HG03025 (cell line): Measurements from ENCODE around the gene ZNF609.
"Not testable (repeated sequence)": the region's sequence is repeated elsewhere in the genome, so short reads cannot be mapped to it uniquely, and the experiment has no call there.

Experiments
- ATAC-seq: cut with Tn5 transposase; IDR thresholded peaks from one replicate; pipeline ENCODE4 v1.9.1; 2021; ENCODE audit warnings: mild to moderate bottlenecking, moderate library complexity; ENCODE audit not compliant: unreplicated experiment, low FRiP score

The ZNF609 gene

GRCh38 chr15:64614519-64614918 lies 154.1 kb downstream of the ZNF609 start:
- no peak for ATAC-seq

- ATAC-seq: no peak
Observed at GRCh38 chr15:64617727-64618126, 157.3 kb downstream of the ZNF609 start.

GRCh38 chr15:64618138-64618537 lies 157.8 kb downstream of the ZNF609 start:
- no peak for ATAC-seq

- no peak for ATAC-seq
Observed at GRCh38 chr15:64618540-64618939, 158.2 kb downstream of the ZNF609 start.

GRCh38 chr15:64619880-64620839 lies 159.8 kb downstream of the ZNF609 start:
- ATAC-seq: no peak

GRCh38 chr15:64621056-64621455 lies 160.7 kb downstream of the ZNF609 start:
- ATAC-seq: no peak

- ATAC-seq: no peak
Observed at GRCh38 chr15:64622410-64623260, 162.3 kb downstream of the ZNF609 start.

- no peak for ATAC-seq
Observed at GRCh38 chr15:64623347-64623996, 163.1 kb downstream of the ZNF609 start.

GRCh38 chr15:64624242-64624641 lies 163.9 kb downstream of the ZNF609 start:
- no peak for ATAC-seq

GRCh38 chr15:64629063-64629462 lies 168.7 kb downstream of the ZNF609 start:
- ATAC-seq: no peak

GRCh38 chr15:64630396-64631107 lies 170.2 kb downstream of the ZNF609 start:
- no peak for ATAC-seq

GRCh38 chr15:64632639-64633038 lies 172.3 kb downstream of the ZNF609 start:
- not testable (repeated sequence) for ATAC-seq

- ATAC-seq: no peak
Observed at GRCh38 chr15:64633332-64633731, 173.0 kb downstream of the ZNF609 start.

- ATAC-seq: no peak
Observed at GRCh38 chr15:64634027-64634426, 173.6 kb downstream of the ZNF609 start.

GRCh38 chr15:64634576-64635498 lies 174.5 kb downstream of the ZNF609 start:
- no peak for ATAC-seq

GRCh38 chr15:64635499-64636495 lies 175.4 kb downstream of the ZNF609 start:
- no peak for ATAC-seq

- no peak for ATAC-seq
Observed at GRCh38 chr15:64636556-64636955, 176.2 kb downstream of the ZNF609 start.

GRCh38 chr15:64637412-64637811 lies 177.0 kb downstream of the ZNF609 start:
- no peak for ATAC-seq
